Mesothelial cell of epicardium (in vitro differentiated cells): ENCODE results near the gene MACROD2. TPM values are rescaled to one million over a fixed set of nuclear protein-coding genes. Genes with fewer than 3 reads are reported as not detected.

Experiments
- DNase-seq, 2 experiments: peaks; one replicate each; pipeline ENCODE4 v3.0.0; 2021; ENCODE audit warnings: low spot score in 2 of 2; ENCODE audit not compliant: unreplicated experiment in 2 of 2
- H3K27ac Mint-ChIP-seq: 2 replicates; pipeline ENCODE4 v1.8.0; 2021; ENCODE audit warnings: mixed read lengths
- H3K27me3 Mint-ChIP-seq: 2 replicates; pipeline ENCODE4 v1.8.0; 2021; ENCODE audit warnings: low read depth, mixed read lengths
- H3K36me3 Mint-ChIP-seq: 2 replicates; pipeline ENCODE4 v1.8.0; 2021; ENCODE audit warnings: mixed read lengths
- H3K4me1 Mint-ChIP-seq: 2 replicates; pipeline ENCODE4 v1.8.0; 2021; ENCODE audit warnings: mixed read lengths
- H3K4me3 Mint-ChIP-seq: 2 replicates; pipeline ENCODE4 v1.8.0; 2021; ENCODE audit warnings: mild to moderate bottlenecking, moderate library complexity, mixed read lengths
- H3K9me3 Mint-ChIP-seq: 2 replicates; pipeline ENCODE4 v1.8.0; 2021; ENCODE audit warnings: mixed read lengths
- total RNA-seq: library from RNA; stranded (reverse); gene quantifications from 3 replicates; pipeline ENCODE4 v1.2.1, GENCODE V29; 2021
- TF ChIP-seq, protein P1 (sequence below): fragments of 200-600 bp; sonication (generic); IDR thresholded peaks from one replicate; pipeline ENCODE4 v1.5.0; 2021; ENCODE audit warnings: antibody characterized with exemption; ENCODE audit not compliant: unreplicated experiment

The MACROD2 gene
- total RNA-seq, 1 donor from 2014 or later = 10.0 TPM

DNA sequence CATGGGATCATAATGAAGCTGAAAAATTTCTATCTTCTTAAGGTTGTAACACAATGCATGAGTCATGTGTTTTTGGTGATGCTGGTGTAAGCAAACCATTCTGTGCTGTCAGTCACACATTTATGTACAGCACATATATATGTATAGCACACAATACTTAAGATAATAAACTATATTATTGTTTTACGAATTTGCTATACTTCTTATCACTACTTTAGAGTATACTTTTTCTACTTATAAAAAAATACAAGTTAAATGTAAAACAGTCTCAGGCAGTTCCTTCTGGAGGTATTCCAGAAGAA, 1262.2 kb downstream of the MACROD2 start:
- Mint-ChIP-seq H3K4me3 (no peak overlapping the region), H3K27ac (peak overlapping the region; percentile 60), H3K9me3 (peaks cover 18% of the 10 kb centered on the region), H3K36me3 (peaks cover under 1% of the 10 kb centered on the region), H3K4me1 (peaks cover 49% of the 10 kb centered on the region), H3K27me3 (no peaks in the 10 kb centered on the region)
- TF ChIP-seq, protein P1, sequence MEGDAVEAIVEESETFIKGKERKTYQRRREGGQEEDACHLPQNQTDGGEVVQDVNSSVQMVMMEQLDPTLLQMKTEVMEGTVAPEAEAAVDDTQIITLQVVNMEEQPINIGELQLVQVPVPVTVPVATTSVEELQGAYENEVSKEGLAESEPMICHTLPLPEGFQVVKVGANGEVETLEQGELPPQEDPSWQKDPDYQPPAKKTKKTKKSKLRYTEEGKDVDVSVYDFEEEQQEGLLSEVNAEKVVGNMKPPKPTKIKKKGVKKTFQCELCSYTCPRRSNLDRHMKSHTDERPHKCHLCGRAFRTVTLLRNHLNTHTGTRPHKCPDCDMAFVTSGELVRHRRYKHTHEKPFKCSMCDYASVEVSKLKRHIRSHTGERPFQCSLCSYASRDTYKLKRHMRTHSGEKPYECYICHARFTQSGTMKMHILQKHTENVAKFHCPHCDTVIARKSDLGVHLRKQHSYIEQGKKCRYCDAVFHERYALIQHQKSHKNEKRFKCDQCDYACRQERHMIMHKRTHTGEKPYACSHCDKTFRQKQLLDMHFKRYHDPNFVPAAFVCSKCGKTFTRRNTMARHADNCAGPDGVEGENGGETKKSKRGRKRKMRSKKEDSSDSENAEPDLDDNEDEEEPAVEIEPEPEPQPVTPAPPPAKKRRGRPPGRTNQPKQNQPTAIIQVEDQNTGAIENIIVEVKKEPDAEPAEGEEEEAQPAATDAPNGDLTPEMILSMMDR = no peak
- no peak for DNase-seq

DNA sequence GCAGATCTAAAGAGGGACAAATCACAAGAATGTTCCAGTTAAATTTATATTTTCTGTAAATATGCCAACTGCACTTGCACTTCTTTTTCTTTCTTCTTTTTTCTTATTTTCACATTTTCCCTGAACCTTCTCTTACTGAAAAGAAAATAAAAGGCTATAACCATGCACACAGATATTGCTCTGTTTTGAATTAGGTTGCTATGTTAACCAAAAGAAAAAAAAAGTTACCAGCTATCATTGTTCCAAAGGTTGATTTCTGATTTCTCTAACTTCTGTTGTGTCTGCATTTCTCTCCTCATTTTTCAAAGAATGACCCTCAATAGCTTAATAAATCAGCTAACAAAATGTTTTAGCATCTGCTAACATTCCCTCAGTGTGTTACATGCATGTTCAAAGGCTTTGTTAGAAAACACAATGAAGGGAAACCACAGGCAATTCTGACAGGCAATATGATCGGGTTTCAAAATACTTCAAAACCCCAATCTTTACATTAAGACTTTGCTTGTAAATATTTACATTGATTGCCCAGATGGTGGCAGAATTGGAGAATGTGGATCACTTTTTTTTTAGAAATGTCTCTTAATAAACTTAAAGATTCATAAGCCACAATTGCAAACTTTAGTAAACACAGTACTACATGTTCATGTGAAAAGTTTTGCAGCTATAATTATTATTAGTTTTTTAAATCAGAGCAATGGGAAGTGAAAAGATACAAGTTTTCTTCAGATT, 1270.4 kb downstream of the MACROD2 start:
- Mint-ChIP-seq H3K4me3 (no peak overlapping the region), H3K9me3 (peaks cover 21% of the 10 kb centered on the region), H3K27me3 (no peaks in the 10 kb centered on the region), H3K4me1 (peaks cover 11% of the 10 kb centered on the region), H3K36me3 (peaks cover 5% of the 10 kb centered on the region), H3K27ac (peak overlapping the region; percentile 66)
- no peak for DNase-seq
- TF ChIP-seq, protein P1 = no peak

DNA sequence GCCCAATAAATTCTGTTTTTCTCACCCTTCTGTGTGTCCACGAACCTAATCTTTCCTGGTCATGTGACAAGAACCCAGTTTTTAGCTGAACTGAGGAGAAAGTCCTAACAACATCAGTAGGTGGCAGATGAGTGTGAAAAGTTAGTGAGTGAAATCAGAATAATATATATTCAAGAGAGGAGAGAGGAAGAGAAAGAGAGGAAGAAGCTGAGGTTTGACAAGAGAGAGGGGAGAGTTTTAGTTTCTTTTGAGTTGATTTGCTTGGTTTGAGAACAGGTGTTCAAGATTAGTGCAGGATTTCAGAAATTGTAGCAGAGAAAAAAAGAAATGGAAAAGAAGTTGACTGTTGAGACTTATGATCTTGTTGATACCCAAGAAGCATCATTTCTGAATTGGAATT, 1272.6 kb downstream of the MACROD2 start:
- H3K9me3 Mint-ChIP-seq = peaks cover 19% of the 10 kb centered on the region
- TF ChIP-seq, protein P1 = no peak
- no peak for DNase-seq
- no peaks in the 10 kb centered on the region for H3K27me3 Mint-ChIP-seq
- H3K4me1 Mint-ChIP-seq = peaks cover 11% of the 10 kb centered on the region
- no peak overlapping the region for H3K4me3 Mint-ChIP-seq
- H3K27ac Mint-ChIP-seq = no peak overlapping the region
- H3K36me3 Mint-ChIP-seq = peaks cover under 1% of the 10 kb centered on the region

DNA sequence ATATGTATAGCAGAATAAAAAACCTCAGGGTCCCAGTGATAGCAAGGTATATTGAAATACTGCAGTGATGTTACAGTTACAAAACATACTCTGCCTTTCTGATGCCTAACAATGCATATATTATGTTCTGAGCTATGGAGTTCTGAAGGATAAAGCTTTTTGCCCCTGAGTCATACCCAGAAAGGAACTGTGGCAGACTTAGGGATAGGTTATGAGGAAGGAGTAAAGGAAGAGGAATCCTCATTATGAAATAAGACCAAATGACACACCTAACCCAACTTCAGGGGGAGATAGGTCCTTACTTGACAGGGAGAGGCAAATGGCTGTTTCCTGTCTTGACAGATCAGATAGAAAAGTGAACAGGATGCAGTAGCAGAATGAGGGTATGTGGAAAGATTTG, 1282.7 kb downstream of the MACROD2 start:
- no peak overlapping the region for H3K27ac Mint-ChIP-seq
- no peak overlapping the region for H3K4me3 Mint-ChIP-seq
- H3K27me3 Mint-ChIP-seq = no peaks in the 10 kb centered on the region
- H3K4me1 Mint-ChIP-seq = no peaks in the 10 kb centered on the region
- TF ChIP-seq, protein P1 = no peak
- H3K9me3 Mint-ChIP-seq = peaks cover 9% of the 10 kb centered on the region
- H3K36me3 Mint-ChIP-seq = peaks cover 5% of the 10 kb centered on the region
- DNase-seq = no peak

DNA sequence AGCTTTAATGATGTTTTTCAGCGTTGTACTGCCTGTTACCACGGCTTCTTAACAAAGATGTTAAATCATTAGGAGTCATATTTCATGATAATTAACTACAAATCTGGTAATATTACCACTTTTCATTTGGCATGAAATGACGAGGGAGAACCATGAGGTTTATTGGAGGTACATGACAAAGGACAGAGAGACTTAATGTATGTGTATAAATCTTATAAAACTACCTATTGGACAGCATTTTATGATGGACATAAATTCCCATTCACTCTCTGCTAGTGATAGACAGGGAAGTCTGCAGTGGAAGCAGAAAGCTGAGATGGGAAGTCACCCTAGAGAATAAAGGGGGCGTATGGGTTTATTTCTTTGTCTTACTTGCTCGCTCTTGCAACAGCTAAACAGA, 1292.0 kb downstream of the MACROD2 start:
- Mint-ChIP-seq H3K27me3 (no peaks in the 10 kb centered on the region), H3K9me3 (peaks cover 6% of the 10 kb centered on the region), H3K27ac (no peak overlapping the region), H3K4me1 (peaks cover 9% of the 10 kb centered on the region), H3K36me3 (peaks cover 3% of the 10 kb centered on the region), H3K4me3 (no peak overlapping the region)
- TF ChIP-seq, protein P1 = no peak
- no peak for DNase-seq
